Activated CD4-positive, alpha-beta T cell treated with anti-CD3 and anti-CD28 coated beads for 36 hours (primary cell): ENCODE measurements around the gene BCAS2. TPM values are rescaled to one million over a fixed set of nuclear protein-coding genes. Genes with fewer than 3 reads are reported as not detected.
"Not testable (repeated sequence)": the region's sequence is repeated elsewhere in the genome, so short reads cannot be mapped to it uniquely, and the experiment has no call there.

Experiments used
- ATAC-seq: fragments of 200-7000 bp; cut with Tn5 transposase; one replicate; pipeline ENCODE4 v1.10.0; 2021; ENCODE audit warnings: mild to moderate bottlenecking, moderate library complexity
- CTCF ChIA-PET: fragments of 350-600 bp; sonication (Branson Sonifier 250); formaldehyde crosslinking; loops from one replicate; lab custom pipeline; 2021; ENCODE audit warnings: antibody characterized with exemption; lab: Charles Lee
- POLR2A ChIA-PET: fragments of 350-600 bp; sonication (Branson Sonifier 250); formaldehyde crosslinking; loops from one replicate; lab custom pipeline; 2021; ENCODE audit warnings: antibody characterized with exemption, inconsistent platforms; lab: Charles Lee
- DNase-seq: peaks from one replicate; pipeline ENCODE4 v3.0.0-alpha.2; 2020
- H3K27ac Mint-ChIP-seq: one replicate; pipeline ENCODE4 v1.8.0; 2021; ENCODE audit warnings: mixed read lengths
- H3K27me3 Mint-ChIP-seq: one replicate; pipeline ENCODE4 v1.8.0; 2021; ENCODE audit warnings: mixed read lengths
- H3K36me3 Mint-ChIP-seq: one replicate; pipeline ENCODE4 v1.8.0; 2021; ENCODE audit warnings: low read depth, mixed read lengths
- H3K4me1 Mint-ChIP-seq: one replicate; pipeline ENCODE4 v1.8.0; 2021; ENCODE audit warnings: mixed read lengths
- H3K4me3 Mint-ChIP-seq: one replicate; pipeline ENCODE4 v1.8.0; 2021; ENCODE audit warnings: mild to moderate bottlenecking, moderate library complexity, mixed read lengths
- H3K9me3 Mint-ChIP-seq: one replicate; pipeline ENCODE4 v1.8.0; 2021; ENCODE audit warnings: low read depth, mixed read lengths
- intact Hi-C, 2 experiments: fragments of 100-400 bp; cut with DNase I in 1 of 2; cut with micrococcal nuclease in 1 of 2; formaldehyde crosslinking; loops; one replicate each; pipeline versions ENCODE4 v1.14.2 to v1.15.1; 2022 to 2024; cut with DNase I, micrococcal nuclease
- total RNA-seq, 2 experiments: library from RNA; stranded (reverse); gene quantifications; one replicate each; pipeline ENCODE4 v1.2.3, GENCODE V29; 2021

Gene BCAS2
- total RNA-seq, 2 experiments from 2014 or later: 54.1 to 54.8 TPM

DNA sequence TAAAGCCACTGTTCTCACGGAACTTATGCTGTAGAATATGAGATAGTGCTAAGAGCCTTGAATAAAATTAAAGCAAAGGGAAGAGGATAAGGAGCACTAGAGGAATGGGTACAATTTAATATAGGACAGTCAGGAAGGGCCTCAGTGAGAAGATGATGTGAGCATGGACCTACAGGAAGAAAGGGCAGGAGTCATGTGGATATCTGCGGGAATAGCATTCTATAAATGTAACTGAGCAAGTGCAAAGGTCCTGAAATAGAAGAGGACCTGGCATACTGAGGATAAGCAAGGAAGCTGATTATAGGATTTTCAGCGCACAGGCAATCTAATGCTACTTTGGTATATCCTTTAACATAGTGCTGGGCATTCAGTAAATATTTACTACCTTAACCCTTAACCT is 12.6 kb upstream of the BCAS2 start:
- ATAC-seq: no peak
- intact Hi-C loops: no loop called here
- CTCF ChIA-PET: no interaction called here
- POLR2A ChIA-PET: no interaction called here
- Mint-ChIP-seq H3K9me3 (peaks cover 2% of the 10 kb centered on the region), H3K27ac (no peak overlapping the region), H3K27me3 (peaks cover 7% of the 10 kb centered on the region), H3K4me1 (no peaks in the 10 kb centered on the region), H3K4me3 (no peak overlapping the region), H3K36me3 (peaks cover 2% of the 10 kb centered on the region)
- DNase-seq: no peak

DNA sequence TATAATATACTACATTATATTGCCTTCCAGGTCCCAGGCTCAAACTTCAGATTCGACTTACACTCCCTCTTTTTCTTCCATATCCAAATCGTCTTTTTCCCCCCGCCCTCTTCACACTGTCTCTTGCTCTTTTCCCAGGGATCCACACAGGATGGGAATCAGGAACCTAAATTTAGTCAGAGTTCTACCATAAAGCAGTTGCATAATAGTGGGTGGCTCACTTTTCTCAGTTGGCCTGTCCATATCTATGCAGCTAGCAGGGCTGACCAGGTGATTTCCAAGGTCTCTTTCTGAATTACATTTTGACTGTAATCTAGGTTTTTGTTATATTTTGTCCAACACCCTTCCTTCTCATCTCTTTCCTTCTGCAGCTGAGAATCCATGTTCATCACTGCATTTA is 7.7 kb upstream of the BCAS2 start:
- H3K27me3 Mint-ChIP-seq: peaks cover 2% of the 10 kb centered on the region
- ChIA-PET CTCF (no interaction called here), POLR2A (no interaction called here)
- no peak overlapping the region for H3K4me3 Mint-ChIP-seq
- no peaks in the 10 kb centered on the region for H3K36me3 Mint-ChIP-seq
- no peaks in the 10 kb centered on the region for H3K9me3 Mint-ChIP-seq
- no peak overlapping the region for H3K27ac Mint-ChIP-seq
- intact Hi-C loops: no loop called here
- H3K4me1 Mint-ChIP-seq: no peaks in the 10 kb centered on the region
- ATAC-seq (no peak), DNase-seq (no peak)

DNA sequence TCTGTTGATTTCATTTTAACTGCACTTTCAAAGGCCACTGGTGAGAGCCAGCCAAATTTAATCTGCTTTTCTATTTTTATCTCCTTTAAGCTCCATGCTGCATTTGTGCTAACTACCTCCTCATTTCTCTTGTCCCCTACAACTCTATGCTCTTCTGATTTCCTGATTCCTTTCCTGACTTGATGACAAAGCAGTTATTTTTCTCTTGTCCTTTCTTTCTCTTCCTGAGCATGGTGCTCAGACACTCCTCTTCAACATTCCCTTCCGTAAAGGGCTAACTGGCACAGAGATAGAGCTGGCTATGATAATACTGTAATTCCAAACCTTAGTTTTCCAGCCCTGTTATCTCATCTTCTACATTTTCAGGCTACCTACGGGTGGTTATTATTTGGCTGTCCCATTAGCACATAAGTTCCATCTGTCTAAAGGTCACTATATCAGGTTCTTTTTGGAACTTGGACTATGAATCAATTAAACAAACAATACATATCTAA is 6.8 kb upstream of the BCAS2 start:
- no peak for ATAC-seq
- peaks cover 4% of the 10 kb centered on the region for H3K27me3 Mint-ChIP-seq

GRCh38 chr1:114587203-114587991 is 6.0 kb upstream of the BCAS2 start:
- ChIA-PET CTCF (no interaction called here), POLR2A (no interaction called here)
- H3K4me1 Mint-ChIP-seq: peaks cover under 1% of the 10 kb centered on the region
- H3K27ac Mint-ChIP-seq: no peak overlapping the region
- H3K9me3 Mint-ChIP-seq: no peaks in the 10 kb centered on the region
- H3K27me3 Mint-ChIP-seq: peaks cover 4% of the 10 kb centered on the region
- DNase-seq: no peak
- intact Hi-C loops: no loop called here
- no peak for ATAC-seq
- H3K4me3 Mint-ChIP-seq: no peak overlapping the region
- H3K36me3 Mint-ChIP-seq: peaks cover 2% of the 10 kb centered on the region

More for the DNA sequence above, 6.8 kb upstream of the BCAS2 start:
- Mint-ChIP-seq H3K9me3 (no peaks in the 10 kb centered on the region), H3K4me1 (no peaks in the 10 kb centered on the region), H3K36me3 (no peaks in the 10 kb centered on the region), H3K27ac (no peak overlapping the region), H3K4me3 (no peak overlapping the region)
- intact Hi-C loops: no loop called here
- no peak for DNase-seq
- CTCF ChIA-PET: no interaction called here
- POLR2A ChIA-PET: no interaction called here

GRCh38 chr1:114586513-114587047 is 5.2 kb upstream of the BCAS2 start:
- peaks cover 1% of the 10 kb centered on the region for H3K9me3 Mint-ChIP-seq
- ATAC-seq (no peak), DNase-seq (no peak)
- CTCF ChIA-PET: no interaction called here
- peaks cover 7% of the 10 kb centered on the region for H3K36me3 Mint-ChIP-seq
- H3K27ac Mint-ChIP-seq: no peak overlapping the region
- H3K4me1 Mint-ChIP-seq: peaks cover 9% of the 10 kb centered on the region
- POLR2A ChIA-PET: no interaction called here
- H3K4me3 Mint-ChIP-seq: no peak overlapping the region
- intact Hi-C loops: no loop called here
- peaks cover 4% of the 10 kb centered on the region for H3K27me3 Mint-ChIP-seq

DNA sequence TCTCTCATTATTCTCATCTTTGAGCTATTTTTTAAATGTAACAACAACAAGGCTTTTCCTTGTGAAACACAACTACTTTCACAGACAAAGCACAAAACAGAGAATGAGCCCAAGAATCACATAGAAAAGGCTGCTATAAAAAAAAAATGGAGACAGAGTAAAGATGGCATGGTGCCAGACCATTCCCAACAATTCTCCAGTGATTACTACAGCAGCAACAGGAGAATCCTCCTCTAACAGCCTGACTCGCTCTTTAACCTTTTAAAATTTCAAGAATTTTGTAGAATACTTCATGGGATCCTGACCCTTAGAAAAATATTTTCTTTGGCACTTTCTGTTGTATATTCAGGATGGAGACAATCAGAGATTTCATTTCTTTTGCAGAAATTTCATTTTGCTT is 3.8 kb upstream of the BCAS2 start:
- POLR2A ChIA-PET: no interaction called here
- H3K4me1 Mint-ChIP-seq: peaks cover 12% of the 10 kb centered on the region
- H3K4me3 Mint-ChIP-seq: no peak overlapping the region
- CTCF ChIA-PET: no interaction called here
- peaks cover 7% of the 10 kb centered on the region for H3K36me3 Mint-ChIP-seq
- peaks cover 4% of the 10 kb centered on the region for H3K27me3 Mint-ChIP-seq
- H3K9me3 Mint-ChIP-seq: peaks cover 1% of the 10 kb centered on the region
- no peak for DNase-seq
- ATAC-seq: no peak
- intact Hi-C loops: no loop called here
- H3K27ac Mint-ChIP-seq: no peak overlapping the region

DNA sequence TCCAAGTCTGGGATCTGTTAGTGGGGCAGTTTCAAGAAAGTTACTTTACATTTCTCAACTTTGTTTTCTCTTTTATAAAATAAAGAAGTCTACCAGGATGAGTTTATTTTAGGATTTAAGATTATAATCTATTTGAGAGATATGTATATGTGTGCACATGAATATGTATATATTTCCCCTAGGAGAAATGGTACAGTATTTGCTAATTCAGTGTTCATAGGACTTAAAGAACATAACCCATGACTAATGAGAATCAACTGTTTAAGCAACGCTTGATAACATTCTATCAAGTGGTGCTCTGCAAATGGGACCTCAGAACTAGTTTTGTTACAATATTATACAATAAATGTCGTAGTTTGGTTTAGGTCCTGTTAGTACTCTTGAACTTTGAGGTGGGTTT is 7.0 kb downstream of the BCAS2 start:
- Mint-ChIP-seq H3K9me3 (no peaks in the 10 kb centered on the region), H3K36me3 (peaks cover 57% of the 10 kb centered on the region)
- CTCF ChIA-PET: no interaction called here

GRCh38 chr1:114564141-114564540 is 17.3 kb downstream of the BCAS2 start:
- peaks cover 50% of the 10 kb centered on the region for H3K36me3 Mint-ChIP-seq
- ATAC-seq (no peak), DNase-seq (no peak)
- CTCF ChIA-PET: no interaction called here
- peaks cover 2% of the 10 kb centered on the region for H3K9me3 Mint-ChIP-seq
- POLR2A ChIA-PET: no interaction called here
- H3K4me3 Mint-ChIP-seq: no peak overlapping the region
- no peaks in the 10 kb centered on the region for H3K4me1 Mint-ChIP-seq
- H3K27me3 Mint-ChIP-seq: no peaks in the 10 kb centered on the region
- intact Hi-C loops: no loop called here
- no peak overlapping the region for H3K27ac Mint-ChIP-seq

More for the DNA sequence above, 7.0 kb downstream of the BCAS2 start:
- H3K4me1 Mint-ChIP-seq: peaks cover 15% of the 10 kb centered on the region
- POLR2A ChIA-PET: no interaction called here
- H3K4me3 Mint-ChIP-seq: no peak overlapping the region
- ATAC-seq: no peak
- H3K27ac Mint-ChIP-seq: no peak overlapping the region
- no peak for DNase-seq
- intact Hi-C loops: no loop called here
- H3K27me3 Mint-ChIP-seq: no peaks in the 10 kb centered on the region

DNA sequence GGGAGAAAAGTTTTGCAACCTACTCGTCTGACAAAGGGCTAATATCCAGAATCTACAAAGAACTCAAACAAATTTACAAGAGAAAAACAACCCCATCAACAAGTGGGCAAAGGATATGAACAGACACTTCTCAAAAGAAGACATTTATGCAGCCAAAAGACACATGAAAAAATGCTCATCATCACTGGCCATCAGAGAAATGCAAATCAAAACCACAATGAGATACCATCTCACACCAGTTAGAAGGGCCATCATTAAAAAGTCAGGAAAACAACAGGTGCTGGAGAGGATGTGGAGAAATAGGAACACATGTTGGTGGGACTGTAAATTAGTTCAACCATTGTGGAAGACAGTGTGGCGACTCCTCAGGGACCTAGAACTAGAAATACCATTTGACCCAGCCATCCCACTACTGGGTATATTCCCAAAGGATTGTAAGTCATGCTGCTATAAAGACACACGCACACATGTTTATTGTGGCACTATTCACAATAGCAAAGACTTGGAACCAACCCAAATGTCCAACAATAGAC is 18.4 kb downstream of the BCAS2 start:
- POLR2A ChIA-PET, H3K27me3 Mint-ChIP-seq, CTCF ChIA-PET, ATAC-seq, H3K27ac Mint-ChIP-seq, H3K4me1 Mint-ChIP-seq, H3K4me3 Mint-ChIP-seq, DNase-seq, H3K9me3 Mint-ChIP-seq, intact Hi-C loops: not testable (repeated sequence)
- peaks cover 41% of the 10 kb centered on the region for H3K36me3 Mint-ChIP-seq

DNA sequence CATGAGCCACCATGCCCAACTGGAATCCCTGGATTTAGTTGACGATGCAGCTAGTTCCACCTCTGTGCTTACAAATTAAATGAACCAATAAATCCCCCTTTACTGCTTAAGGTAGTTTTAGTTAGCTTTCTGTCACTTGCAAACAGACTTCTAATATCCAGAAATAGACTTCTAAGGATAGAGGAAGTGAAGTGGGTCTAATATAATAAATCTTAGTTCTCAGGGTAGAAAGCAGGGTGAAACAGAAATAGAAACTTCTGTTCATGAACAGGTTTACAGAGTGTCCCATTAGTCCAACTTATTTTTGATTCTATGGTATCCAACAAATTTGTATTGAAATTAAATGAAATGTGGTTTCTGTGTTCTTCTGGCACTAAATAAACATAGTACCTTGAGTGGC is 20.1 kb downstream of the BCAS2 start:
- H3K9me3 Mint-ChIP-seq: peaks cover 2% of the 10 kb centered on the region
- ATAC-seq (no peak), DNase-seq (no peak)
- ChIA-PET CTCF (no interaction called here), POLR2A (no interaction called here)
- no peak overlapping the region for H3K4me3 Mint-ChIP-seq
- intact Hi-C loops: no loop called here
- H3K27ac Mint-ChIP-seq: no peak overlapping the region
- no peaks in the 10 kb centered on the region for H3K27me3 Mint-ChIP-seq
- H3K4me1 Mint-ChIP-seq: no peaks in the 10 kb centered on the region
- H3K36me3 Mint-ChIP-seq: peaks cover 25% of the 10 kb centered on the region

DNA sequence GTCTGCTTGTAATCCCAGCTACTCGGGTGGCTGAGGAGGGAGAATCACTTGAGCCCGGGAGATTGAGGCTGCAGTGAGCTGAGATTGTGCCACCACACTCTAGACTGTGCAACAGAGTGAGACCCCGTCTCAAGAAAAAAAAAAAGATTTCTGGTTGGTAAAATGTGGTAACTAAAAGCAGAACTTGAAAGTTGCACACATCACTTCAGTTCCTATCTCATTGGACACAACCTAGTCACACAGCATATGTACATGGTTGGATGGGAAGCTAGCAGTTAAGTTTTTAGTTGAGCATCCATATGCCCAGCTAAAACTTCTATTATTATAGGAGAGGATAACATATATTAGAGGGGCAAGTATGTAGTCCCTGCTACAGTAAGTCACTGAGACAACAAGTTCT is 22.1 kb downstream of the BCAS2 start:
- H3K27ac Mint-ChIP-seq: no peak overlapping the region
- ATAC-seq (no peak), DNase-seq (no peak)
- H3K27me3 Mint-ChIP-seq: no peaks in the 10 kb centered on the region
- H3K9me3 Mint-ChIP-seq: no peaks in the 10 kb centered on the region
- H3K36me3 Mint-ChIP-seq: peaks cover 7% of the 10 kb centered on the region
- ChIA-PET CTCF (interaction anchor here (0.6 to 1.1 kb wide), 3 partner anchors 40 to 277 kb away, joined by 3 to 5 read pairs (median 4); no protein-coding TSS in a partner anchor), POLR2A (no interaction called here)
- no peak overlapping the region for H3K4me3 Mint-ChIP-seq
- H3K4me1 Mint-ChIP-seq: no peaks in the 10 kb centered on the region
- intact Hi-C loops: loop anchor here (5.0 kb wide), 2 partner anchors 212 to 582 kb away; partner anchors contain the start of gene OLFML3 (in 1 of the 2)

DNA sequence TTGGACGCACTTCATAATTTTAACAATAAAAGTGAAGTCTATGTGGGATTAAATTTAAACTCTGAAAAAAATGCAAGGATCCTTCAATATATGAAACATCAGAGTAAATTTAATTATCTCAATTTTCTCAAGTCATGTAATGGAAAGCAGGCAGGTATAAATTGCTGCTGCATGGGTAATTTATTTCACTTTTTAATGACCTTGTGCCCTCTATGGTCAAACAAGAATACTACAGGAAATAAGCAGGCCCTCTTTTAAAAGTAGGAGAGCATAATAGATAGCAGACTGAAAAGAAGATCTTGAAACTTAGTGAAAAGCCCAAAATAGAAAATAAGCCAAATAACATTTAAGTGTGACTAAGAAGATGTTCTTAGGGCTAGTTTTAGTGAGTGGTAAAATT is 22.9 kb downstream of the BCAS2 start:
- ChIA-PET POLR2A (no interaction called here), CTCF (no interaction called here)
- H3K9me3 Mint-ChIP-seq: no peaks in the 10 kb centered on the region
- H3K4me1 Mint-ChIP-seq: no peaks in the 10 kb centered on the region
- peaks cover 5% of the 10 kb centered on the region for H3K36me3 Mint-ChIP-seq
- no peak overlapping the region for H3K27ac Mint-ChIP-seq
- intact Hi-C loops: loop anchor here (1.0 to 5.0 kb wide), 3 partner anchors 211 to 581 kb away; partner anchors contain the start of gene OLFML3 (in 1 of the 2)
- ATAC-seq (no peak), DNase-seq (no peak)
- H3K27me3 Mint-ChIP-seq: no peaks in the 10 kb centered on the region
- no peak overlapping the region for H3K4me3 Mint-ChIP-seq
